Left forelimb (tissue), 1 donor: ENCODE measurements around the gene LRRC14B.

Source experiments
- DNase-seq: peaks from one replicate; pipeline ENCODE4 v3.0.0-alpha.2; 2018; ENCODE audit warnings: low spot score

Gene LRRC14B

GRCh38 chr5:191036-191948 is at the start of gene LRRC14B:
Gene LRRC14B (plus strand): TSS chr5:191495. CDS start chr5:191539, 44 bp downstream.
- DNase-seq, result no peak

- no peak for DNase-seq
Observed at GRCh38 chr5:141761-142160, 49.5 kb upstream of the LRRC14B start.

GRCh38 chr5:142246-142810 is 49.0 kb upstream of the LRRC14B start:
- DNase-seq, result no peak

- DNase-seq, result no peak
Observed at GRCh38 chr5:143041-143440, 48.3 kb upstream of the LRRC14B start.

- DNase-seq, result no peak
Observed at GRCh38 chr5:144941-145340, 46.4 kb upstream of the LRRC14B start.

- DNase-seq, result no peak
Observed at GRCh38 chr5:145585-146323, 45.5 kb upstream of the LRRC14B start.

GRCh38 chr5:147751-148150 is 43.5 kb upstream of the LRRC14B start:
- DNase-seq, result no peak

GRCh38 chr5:149745-150485 is 41.4 kb upstream of the LRRC14B start:
- no peak for DNase-seq

- no peak for DNase-seq
Observed at GRCh38 chr5:150746-151145, 40.5 kb upstream of the LRRC14B start.

GRCh38 chr5:152077-152476 is 39.2 kb upstream of the LRRC14B start:
- DNase-seq, result no peak

GRCh38 chr5:153256-153655 is 38.0 kb upstream of the LRRC14B start:
- DNase-seq, result peak; percentile 28

GRCh38 chr5:154236-154635 is 37.1 kb upstream of the LRRC14B start:
- DNase-seq, result peak; percentile 30

GRCh38 chr5:154826-155225 is 36.5 kb upstream of the LRRC14B start:
- DNase-seq, result no peak

- DNase-seq, result peak; percentile 41
Observed at GRCh38 chr5:155651-156410, 35.5 kb upstream of the LRRC14B start.

GRCh38 chr5:156411-157072 is 34.8 kb upstream of the LRRC14B start:
- DNase-seq, result peak; percentile 34

GRCh38 chr5:157126-157715 is 34.1 kb upstream of the LRRC14B start:
- peak; percentile 53 for DNase-seq

- DNase-seq, result peak; percentile 25
Observed at GRCh38 chr5:157801-158200, 33.5 kb upstream of the LRRC14B start.

- DNase-seq, result peak; percentile 45
Observed at GRCh38 chr5:158807-159447, 32.4 kb upstream of the LRRC14B start.

GRCh38 chr5:159448-160172 is 31.7 kb upstream of the LRRC14B start:
- DNase-seq, result no peak
